Fibroblast of pulmonary artery (primary cell): ENCODE data around the gene ARPP19.
"Not testable (repeated sequence)": the region's sequence is repeated elsewhere in the genome, so short reads cannot be mapped to it uniquely, and the experiment has no call there.

ENCODE experiments used
- DNase-seq: peaks from one replicate; pipeline ENCODE4 v3.0.0-alpha.2; 2010; ENCODE audit warnings: low read depth
- H3K4me3 ChIP-seq: replicated peaks from 2 replicates; pipeline ENCODE4 v1.5.1; 2011; ENCODE audit warnings: low read depth, mild to moderate bottlenecking, control low read depth, low read length, moderate library complexity
- CTCF ChIP-seq: IDR thresholded peaks from 2 replicates; pipeline ENCODE4 v1.5.1; 2011; ENCODE audit warnings: mild to moderate bottlenecking, control low read depth, low read length, inconsistent platforms; ENCODE audit errors: missing control alignments

Gene ARPP19

GRCh38 chr15:52568601-52569585 is at the start of gene ARPP19:
Gene ARPP19 (minus strand): TSS chr15:52569030. CDS start chr15:52568892, 138 bp downstream.
- no peak for TF ChIP-seq CTCF
- H3K4me3 ChIP-seq = peak within 1 kb of the TSS; percentile 87
- DNase-seq = peak; percentile 87

- H3K4me3 ChIP-seq = no peak overlapping the region
- no peak for TF ChIP-seq CTCF
- DNase-seq = no peak
Observed at GRCh38 chr15:52617026-52617425, 48.2 kb upstream of the ARPP19 start.

GRCh38 chr15:52615302-52615701 is 46.5 kb upstream of the ARPP19 start:
- DNase-seq = no peak
- no peak for TF ChIP-seq CTCF
- H3K4me3 ChIP-seq = no peak overlapping the region

GRCh38 chr15:52609593-52609992 is 40.8 kb upstream of the ARPP19 start:
- no peak for TF ChIP-seq CTCF
- no peak for DNase-seq
- H3K4me3 ChIP-seq = no peak overlapping the region

GRCh38 chr15:52584414-52584813 is 15.6 kb upstream of the ARPP19 start:
- TF ChIP-seq CTCF = no peak
- no peak overlapping the region for H3K4me3 ChIP-seq
- no peak for DNase-seq

- TF ChIP-seq CTCF = no peak
- no peak overlapping the region for H3K4me3 ChIP-seq
- no peak for DNase-seq
Observed at GRCh38 chr15:52579852-52580251, 11.0 kb upstream of the ARPP19 start.

GRCh38 chr15:52576692-52577091 is 7.9 kb upstream of the ARPP19 start:
- no peak overlapping the region for H3K4me3 ChIP-seq
- TF ChIP-seq CTCF = no peak
- DNase-seq = no peak

- not testable (repeated sequence) for H3K4me3 ChIP-seq, DNase-seq
Observed at GRCh38 chr15:52575573-52575972, 6.7 kb upstream of the ARPP19 start.
